Measurements from ENCODE around the gene SOWAHC.

GRCh38 chr2:109660046-109660860, 46.1 kb downstream of the SOWAHC start:
- no peak for TF ChIP-seq POLR2A (IDR thresholded peaks at IDR 0.05)
- TF ChIP-seq POLR2AphosphoS5 (IDR thresholded peaks at IDR 0.05), result no peak

Data from breast epithelium (tissue), 3 donors.